Endothelial cell of umbilical vein (primary cell): ENCODE measurements around the gene ZNF839. TPM values are rescaled to one million over a fixed set of nuclear protein-coding genes. Genes with fewer than 3 reads are reported as not detected.

Experiments used
- polyA plus RNA-seq, 4 experiments: library from polyadenylated mRNA; depleted of rRNA in 3 of 4; stranded (reverse) in 3 of 4; unstranded in 1 of 4; fragments of >200 nt; gene quantifications; 2 replicates each; pipeline versions ENCODE4 v1.2.1 to v1.2.3, GENCODE V29; 2011 to 2012; ENCODE audit warnings: missing spikeins in 1 of 4
- total RNA-seq: library from RNA; stranded (reverse); gene quantifications from 2 replicates; pipeline ENCODE4 v1.2.3, GENCODE V29; 2021

Gene ZNF839
- total and polyA plus RNA-seq, 2 donors (not counting 3 experiments of a cell fraction or from before 2014, with no cell fraction given), result 9.8 to 12.5 TPM

Other genes starting within 250 kb of the ZNF839 start
- 504 and 540 TPM in 2 replicates for gene HSP90AA1, start 232.7 kb upstream of the ZNF839 start, total RNA-seq
- 140 and 266 TPM in 2 replicates for gene HSP90AA1, start 232.7 kb upstream of the ZNF839 start, polyA plus RNA-seq
- 22.4 and 23.6 TPM in 2 replicates for gene WDR20, start 179.8 kb upstream of the ZNF839 start, total RNA-seq
- gene WDR20, start 179.8 kb upstream of the ZNF839 start, polyA plus RNA-seq, result 11.9 and 12.2 TPM in 2 replicates
- 6.1 and 6.4 TPM in 2 replicates for gene MOK, start 14.6 kb upstream of the ZNF839 start, total RNA-seq
- 7.2 and 8.6 TPM in 2 replicates for gene MOK, start 14.6 kb upstream of the ZNF839 start, polyA plus RNA-seq
- gene CINP, start 43.1 kb downstream of the ZNF839 start, total RNA-seq, result 42.1 and 44.0 TPM in 2 replicates
- 73.3 and 79.1 TPM in 2 replicates for gene CINP, start 43.1 kb downstream of the ZNF839 start, polyA plus RNA-seq
- gene TECPR2, start 43.2 kb downstream of the ZNF839 start, total RNA-seq, result 21.5 TPM in 2 replicates
- gene TECPR2, start 43.2 kb downstream of the ZNF839 start, polyA plus RNA-seq, result 8.9 and 9.4 TPM in 2 replicates
- gene ANKRD9, start 190.0 kb downstream of the ZNF839 start, total RNA-seq, result 24.6 and 25.9 TPM in 2 replicates
- 21.0 and 27.5 TPM in 2 replicates for gene ANKRD9, start 190.0 kb downstream of the ZNF839 start, polyA plus RNA-seq